ENCODE data around the gene NECTIN2. TPM values are rescaled to one million over a fixed set of nuclear protein-coding genes. Genes with fewer than 3 reads are reported as not detected.

NECTIN2 gene
- total RNA-seq: 100 to 1,000 TPM; 223 to 279 TPM

GRCh38 chr19:44845612-44846454 is at the start of gene NECTIN2:
Gene NECTIN2, plus strand, starts transcription at chr19:44846297. Its CDS starts 229 bp downstream, at chr19:44846526.
- intact Hi-C loops (cut with DNase I): loop anchor here (2.0 to 5.0 kb wide), 3 partner anchors 37 to 106 kb away; partner anchors contain the start of genes BCAM and TOMM40
- peaks cover 11% of the 10 kb centered on the region for H3K4me1 ChIP-seq (replicated peaks)
- no peaks in the 10 kb centered on the region for H3K9me3 ChIP-seq
- peak within 1 kb of the TSS; percentile 99 to 100 for H3K27ac ChIP-seq
- WGBS: under 1% methylated on average over 57 of the region's 67 CpGs
- no peaks in the 10 kb centered on the region for H3K36me3 ChIP-seq
- DNase-seq (ENCODE audit: low spot score): peak; percentile 100
- no peaks in the 10 kb centered on the region for H3K27me3 ChIP-seq (replicated peaks; ENCODE audit: insufficient read depth)
- peak within 1 kb of the TSS; percentile 99 to 100 for H3K4me3 ChIP-seq
- TF ChIP-seq POLR2AphosphoS5 (IDR thresholded peaks at IDR 0.05): peak; percentile 77
- peak; percentile 39 to 91 (median 74) for TF ChIP-seq CTCF (IDR thresholded peaks at IDR 0.05)
- peak; percentile 97 for TF ChIP-seq POLR2A (IDR thresholded peaks at IDR 0.05)

GRCh38 chr19:44796701-44797115 is 49.4 kb upstream of the NECTIN2 start:
- Histone ChIP-seq H3K4me1 (replicated peaks) (peaks cover 17% of the 10 kb centered on the region), H3K4me3 (no peak overlapping the region), H3K36me3 (no peaks in the 10 kb centered on the region), H3K27ac (peak overlapping the region; percentile 94 to 95), H3K9me3 (no peaks in the 10 kb centered on the region), H3K27me3 (replicated peaks; ENCODE audit: insufficient read depth) (no peaks in the 10 kb centered on the region)
- intact Hi-C loops (cut with DNase I): no loop called here
- peak; percentile 89 for DNase-seq (ENCODE audit: low spot score)
- TF ChIP-seq POLR2A (IDR thresholded peaks at IDR 0.05): no peak
- peak; percentile 81 for TF ChIP-seq POLR2AphosphoS5 (IDR thresholded peaks at IDR 0.05)
- WGBS: 13% methylated on average over 12 of the region's 12 CpGs

GRCh38 chr19:44799627-44800346 is 46.3 kb upstream of the NECTIN2 start:
- Histone ChIP-seq H3K27ac (peak overlapping the region in 1 of 2 donors; percentile 95), H3K27me3 (replicated peaks; ENCODE audit: insufficient read depth) (no peaks in the 10 kb centered on the region), H3K9me3 (no peaks in the 10 kb centered on the region), H3K4me1 (replicated peaks) (peaks cover 17% of the 10 kb centered on the region), H3K4me3 (no peak overlapping the region), H3K36me3 (no peaks in the 10 kb centered on the region)
- no peak for DNase-seq (ENCODE audit: low spot score)
- 73% methylated on average over 10 of the region's 10 CpGs for WGBS
- intact Hi-C loops (cut with DNase I): loop anchor here (1.0 kb wide), 1 partner anchor 45 kb away; no protein-coding TSS in a partner anchor
- TF ChIP-seq CTCF (IDR thresholded peaks at IDR 0.05) (no peak), POLR2A (IDR thresholded peaks at IDR 0.05) (no peak), POLR2AphosphoS5 (IDR thresholded peaks at IDR 0.05) (no peak)

- no peak overlapping the region for H3K4me3 ChIP-seq
- intact Hi-C loops (cut with DNase I): loop anchor here (1.0 kb wide), 1 partner anchor 44 kb away; no protein-coding TSS in a partner anchor
- DNase-seq (ENCODE audit: low spot score): peak; percentile 85
Measured at GRCh38 chr19:44800461-44800860, 45.6 kb upstream of the NECTIN2 start.

More at GRCh38 chr19:44800461-44800860, 45.6 kb upstream of the NECTIN2 start:
- WGBS: 9% methylated on average over 3 of the region's 3 CpGs
- no peaks in the 10 kb centered on the region for H3K9me3 ChIP-seq
- no peak for TF ChIP-seq POLR2A (IDR thresholded peaks at IDR 0.05)
- TF ChIP-seq CTCF (IDR thresholded peaks at IDR 0.05): peak; percentile 90 to 98 (median 96)
- peak; percentile 61 for TF ChIP-seq POLR2AphosphoS5 (IDR thresholded peaks at IDR 0.05)
- no peaks in the 10 kb centered on the region for H3K36me3 ChIP-seq
- H3K27me3 ChIP-seq (replicated peaks; ENCODE audit: insufficient read depth): no peaks in the 10 kb centered on the region
- H3K4me1 ChIP-seq (replicated peaks): peaks cover 17% of the 10 kb centered on the region
- peak overlapping the region in 1 of 2 donors; percentile 35 for H3K27ac ChIP-seq

Measured in prostate gland (tissue), 2 donors.